ENCODE data around the gene GTF3C6. TPM values are rescaled to one million over a fixed set of nuclear protein-coding genes. Genes with fewer than 3 reads are reported as not detected.
"Not testable (repeated sequence)": the region's sequence is repeated elsewhere in the genome, so short reads cannot be mapped to it uniquely, and the experiment has no call there.

GTF3C6 gene
- total RNA-seq, 1 experiment from 2014 or later: 96.8 TPM

GRCh38 chr6:110965629-110966229 lies 7.2 kb downstream of the GTF3C6 start:
- Mint-ChIP-seq H3K9me3 (ENCODE audit: unreplicated experiment) (no peaks in the 10 kb centered on the region), H3K4me3 (ENCODE audit: unreplicated experiment) (no peak overlapping the region), H3K4me1 (ENCODE audit: insufficient read depth, unreplicated experiment) (no peaks in the 10 kb centered on the region), H3K27me3 (ENCODE audit: insufficient read depth, unreplicated experiment) (no peaks in the 10 kb centered on the region), H3K36me3 (ENCODE audit: insufficient read depth, unreplicated experiment) (peaks cover 73% of the 10 kb centered on the region), H3K27ac (ENCODE audit: low read depth, unreplicated experiment) (no peak overlapping the region)
- intact Hi-C loops (cut with micrococcal nuclease): no loop called here
- DNase-seq (ENCODE audit: unreplicated experiment): no peak
- ChIA-PET CTCF (interaction anchor here (0.6 to 1.2 kb wide), 2 partner anchors 17 to 45 kb away, joined by 3 to 5 read pairs; no protein-coding TSS in a partner anchor), POLR2A (interaction anchor here (0.6 to 0.9 kb wide), 4 partner anchors 9 to 91 kb away, joined by 3 read pairs; partner anchors contain the start of gene RPF2)
- no peak for TF ChIP-seq CTCF (IDR thresholded peaks at IDR 0.05; ENCODE audit: unreplicated experiment)
- BruUV-seq (replicated peaks): no TSS peak

GRCh38 chr6:110968661-110969060 lies 10.2 kb downstream of the GTF3C6 start:
- peaks cover 45% of the 10 kb centered on the region for H3K36me3 Mint-ChIP-seq (ENCODE audit: insufficient read depth, unreplicated experiment)
- H3K4me1 Mint-ChIP-seq (ENCODE audit: insufficient read depth, unreplicated experiment); BruUV-seq (replicated peaks); H3K4me3 Mint-ChIP-seq (ENCODE audit: unreplicated experiment); DNase-seq (ENCODE audit: unreplicated experiment); H3K9me3 Mint-ChIP-seq (ENCODE audit: unreplicated experiment); H3K27me3 Mint-ChIP-seq (ENCODE audit: insufficient read depth, unreplicated experiment); intact Hi-C loops (cut with micrococcal nuclease); H3K27ac Mint-ChIP-seq (ENCODE audit: low read depth, unreplicated experiment): not testable (repeated sequence)
- ChIA-PET POLR2A (interaction anchor here (2.0 kb wide), 1 partner anchor 10 kb away, joined by 9 read pairs; the partner anchor contains the start of gene GTF3C6), CTCF (interaction anchor here (0.6 to 1.6 kb wide), 2 partner anchors 11 to 451 kb away, joined by 3 to 4 read pairs; no protein-coding TSS in a partner anchor)

- Mint-ChIP-seq H3K36me3 (ENCODE audit: insufficient read depth, unreplicated experiment) (peaks cover 22% of the 10 kb centered on the region), H3K27ac (ENCODE audit: low read depth, unreplicated experiment) (no peak overlapping the region), H3K4me3 (ENCODE audit: unreplicated experiment) (no peak overlapping the region), H3K27me3 (ENCODE audit: insufficient read depth, unreplicated experiment) (no peaks in the 10 kb centered on the region), H3K9me3 (ENCODE audit: unreplicated experiment) (no peaks in the 10 kb centered on the region), H3K4me1 (ENCODE audit: insufficient read depth, unreplicated experiment) (peaks cover 7% of the 10 kb centered on the region)
- intact Hi-C loops (cut with micrococcal nuclease): no loop called here
- no peak for DNase-seq (ENCODE audit: unreplicated experiment)
- BruUV-seq (replicated peaks): no TSS peak
- TF ChIP-seq CTCF (IDR thresholded peaks at IDR 0.05; ENCODE audit: unreplicated experiment): no peak
- ChIA-PET POLR2A (interaction anchor here (1.8 to 3.8 kb wide), 3 partner anchors 11 to 97 kb away, joined by 6 to 29 read pairs (median 27); partner anchors contain the start of genes AMD1, GTF3C6 and RPF2), CTCF (interaction anchor here (0.6 to 2.1 kb wide), 5 partner anchors 11 to 289 kb away, joined by 3 to 12 read pairs (median 5); no protein-coding TSS in a partner anchor)
Measured at GRCh38 chr6:110971468-110971867, 13.0 kb downstream of the GTF3C6 start.

GRCh38 chr6:110976575-110976974 lies 18.1 kb downstream of the GTF3C6 start:
- DNase-seq (ENCODE audit: unreplicated experiment): no peak
- Mint-ChIP-seq H3K9me3 (ENCODE audit: unreplicated experiment) (no peaks in the 10 kb centered on the region), H3K36me3 (ENCODE audit: insufficient read depth, unreplicated experiment) (peaks cover 6% of the 10 kb centered on the region), H3K27me3 (ENCODE audit: insufficient read depth, unreplicated experiment) (no peaks in the 10 kb centered on the region), H3K4me1 (ENCODE audit: insufficient read depth, unreplicated experiment) (peaks cover 8% of the 10 kb centered on the region), H3K4me3 (ENCODE audit: unreplicated experiment) (no peak overlapping the region), H3K27ac (ENCODE audit: low read depth, unreplicated experiment) (no peak overlapping the region)
- BruUV-seq (replicated peaks): no TSS peak
- ChIA-PET POLR2A (interaction anchor here (0.6 to 0.9 kb wide), 3 partner anchors 10 to 1351 kb away, joined by 3 read pairs; no protein-coding TSS in a partner anchor), CTCF (interaction anchor here (0.5 kb wide), 1 partner anchor 13 kb away, joined by 4 read pairs; no protein-coding TSS in a partner anchor)
- TF ChIP-seq CTCF (IDR thresholded peaks at IDR 0.05; ENCODE audit: unreplicated experiment): no peak
- intact Hi-C loops (cut with micrococcal nuclease): no loop called here
